Ovary (tissue), 9 donors: ENCODE results near the gene ERC1. TPM values are rescaled to one million over a fixed set of nuclear protein-coding genes. Genes with fewer than 3 reads are reported as not detected.

Experiments used
- DNase-seq, 5 donors: peaks; one replicate each; pipeline ENCODE4 v3.0.0-alpha.2; 2019 to 2020
- H3K27ac ChIP-seq, 2 donors: fragments of 200-600 bp; one replicate each; pipeline versions ENCODE4 v1.5.1 to v1.8.0; 2019 to 2022
- H3K27me3 ChIP-seq: fragments of 200-600 bp; one replicate; pipeline ENCODE4 v1.8.0; 2022
- H3K36me3 ChIP-seq: fragments of 200-600 bp; sonication (generic); one replicate; pipeline ENCODE4 v1.5.1; 2019
- H3K4me1 ChIP-seq: one replicate; pipeline ENCODE4 v1.8.1; 2013; ENCODE audit warnings: mild to moderate bottlenecking, moderate library complexity; ENCODE audit not compliant: insufficient read depth
- H3K4me3 ChIP-seq: fragments of 200-600 bp; sonication (generic); one replicate; pipeline ENCODE4 v1.5.1; 2017
- H3K9me3 ChIP-seq, 2 donors: fragments of 200-600 bp in 1 of 2; sonication (generic) in 1 of 2; one replicate each; pipeline versions ENCODE4 v1.5.1 to v1.8.1; 2013 to 2019; ENCODE audit warnings: mild to moderate bottlenecking in 1 of 2, moderate library complexity in 1 of 2
- EP300 ChIP-seq: sonication (generic); formaldehyde crosslinking; IDR thresholded peaks from one replicate; pipeline ENCODE4 v1.6.1; 2017; ENCODE audit warnings: antibody characterized with exemption
- POLR2A ChIP-seq: fragments of 450-650 bp; IDR thresholded peaks from one replicate; pipeline ENCODE4 v1.6.1; 2017; ENCODE audit warnings: antibody characterized with exemption, mild to moderate bottlenecking, moderate library complexity
- WGBS, 3 donors: extraction: QIAGEN DNeasy Blood & Tissue Kit in 1 of 3; methylation state at CpG; one replicate each; pipeline versions ENCODE4 v1.1.5 to v1.1.7; 2013 to 2017; 5-methylcytosine and 5-hydroxymethylcytosine counted together
- intact Hi-C, 4 donors: fragments of 100-400 bp; cut with DNase I; formaldehyde crosslinking; loops; one replicate each; pipeline versions ENCODE4 v1.11.0 to v1.15.1; 2022 to 2023
- polyA plus RNA-seq, 2 donors: library from polyadenylated mRNA; stranded (reverse); fragments of 200-250 nt in 1 of 2; fragments of 350-450 nt in 1 of 2; fragmentation: Illumina TruSeq in 1 of 2; extraction: RNeasy Lipid Tissue Mini Kit (QIAGEN cat#74804) in 1 of 2; gene quantifications; one replicate each; pipeline ENCODE4 v1.2.3, GENCODE V29; 2013 to 2014
- total RNA-seq, 7 donors: library from RNA; depleted of rRNA in 2 of 7; stranded (reverse); fragments of >200 nt in 2 of 7; fragmentation: NEBNext Ultra II Directional in 3 of 7; extraction: Animal tissue kit (Norgen Biotek cat#: 25700) in 3 of 7; gene quantifications; one replicate each; pipeline versions ENCODE4 v1.1.0 to v1.2.4, GENCODE V29; 2016 to 2023
- TF ChIP-seq, protein P1 (sequence below), 3 donors: fragments of 450-650 bp in 2 of 3; fragments of 200-600 bp in 1 of 3; IDR thresholded peaks; one replicate each; pipeline versions ENCODE4 v1.5.1 to v1.8.0; 2016 to 2022; ENCODE audit warnings: antibody characterized with exemption in 3 of 3, mild to moderate bottlenecking in 1 of 3
- donor health status: DM: no; HTN: no; CAD: no; lungs with moderate emphysema.
- donor health status: DM: no; HTN: no; CAD: no.
- donor health status: Bipolar disorder and iron deficiency.
- donor health status: DM: yes; HTN: yes; CAD: no.
- donor health status: DM: no; HTN: no; CAD: no.
- donor health status: DM: yes; HTN: yes; CAD: no.

The ERC1 gene
- total and polyA plus RNA-seq, 9 donors = 10.4 to 65.2 (median 51.6) TPM

DNA sequence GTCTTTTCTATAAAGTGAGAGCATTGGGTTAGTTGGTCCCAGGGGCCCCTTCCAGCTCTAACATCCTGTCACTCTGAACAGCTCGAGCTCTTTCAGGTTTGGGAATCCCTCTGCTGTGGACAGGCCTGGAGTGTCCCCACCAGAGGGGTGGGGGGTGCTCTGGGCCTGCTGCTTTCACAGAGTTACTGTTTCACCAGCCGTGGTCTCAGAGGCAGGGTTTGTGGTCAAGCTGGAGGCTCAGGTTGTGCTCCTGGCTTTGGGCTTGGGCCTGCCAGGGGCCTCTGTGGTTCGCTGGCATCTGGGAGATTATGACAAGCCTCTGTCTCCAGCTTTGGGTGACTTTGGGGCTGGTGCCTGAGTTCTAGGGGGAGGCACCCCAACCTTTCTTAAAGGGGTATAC, 543.7 kb downstream of the ERC1 start:
- 78 to 87% (median 83%) methylated on average over 3 of the region's 3 CpGs for WGBS, 3 donors
- Histone ChIP-seq H3K4me3 (no peak overlapping the region), H3K27me3 (no peaks in the 10 kb centered on the region), H3K4me1 (peaks cover 2% of the 10 kb centered on the region), H3K9me3 (no peaks in the 10 kb centered on the region), H3K36me3 (no peaks in the 10 kb centered on the region), H3K27ac (no peak overlapping the region)
- intact Hi-C loops = loop anchor here in 2 of 4 donors (5.0 kb wide), 1 partner anchor 43 kb away; no protein-coding TSS in a partner anchor
- TF ChIP-seq, protein P1, sequence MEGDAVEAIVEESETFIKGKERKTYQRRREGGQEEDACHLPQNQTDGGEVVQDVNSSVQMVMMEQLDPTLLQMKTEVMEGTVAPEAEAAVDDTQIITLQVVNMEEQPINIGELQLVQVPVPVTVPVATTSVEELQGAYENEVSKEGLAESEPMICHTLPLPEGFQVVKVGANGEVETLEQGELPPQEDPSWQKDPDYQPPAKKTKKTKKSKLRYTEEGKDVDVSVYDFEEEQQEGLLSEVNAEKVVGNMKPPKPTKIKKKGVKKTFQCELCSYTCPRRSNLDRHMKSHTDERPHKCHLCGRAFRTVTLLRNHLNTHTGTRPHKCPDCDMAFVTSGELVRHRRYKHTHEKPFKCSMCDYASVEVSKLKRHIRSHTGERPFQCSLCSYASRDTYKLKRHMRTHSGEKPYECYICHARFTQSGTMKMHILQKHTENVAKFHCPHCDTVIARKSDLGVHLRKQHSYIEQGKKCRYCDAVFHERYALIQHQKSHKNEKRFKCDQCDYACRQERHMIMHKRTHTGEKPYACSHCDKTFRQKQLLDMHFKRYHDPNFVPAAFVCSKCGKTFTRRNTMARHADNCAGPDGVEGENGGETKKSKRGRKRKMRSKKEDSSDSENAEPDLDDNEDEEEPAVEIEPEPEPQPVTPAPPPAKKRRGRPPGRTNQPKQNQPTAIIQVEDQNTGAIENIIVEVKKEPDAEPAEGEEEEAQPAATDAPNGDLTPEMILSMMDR (IDR thresholded peaks at IDR 0.05) = no peak
- TF ChIP-seq POLR2A = no peak
- TF ChIP-seq EP300 = no peak
- DNase-seq = no peak

DNA sequence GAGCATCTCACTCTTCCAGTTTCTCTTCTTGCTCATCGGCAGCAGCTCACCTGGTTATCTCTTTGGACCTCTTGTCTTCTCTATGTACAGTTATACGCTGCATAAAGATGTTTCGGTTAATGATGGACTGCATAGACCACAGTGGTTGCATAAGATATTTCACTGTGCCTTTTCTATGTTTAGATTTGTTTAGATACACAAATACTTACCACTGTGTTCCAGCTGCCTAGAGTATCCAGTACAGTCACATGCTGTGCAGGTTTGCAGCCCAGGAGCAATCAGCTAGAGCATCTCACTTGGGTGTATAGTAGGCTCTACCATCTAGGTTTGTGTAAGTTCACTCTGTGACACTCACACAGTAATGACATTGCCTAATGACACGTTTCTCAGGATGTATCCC, 545.8 kb downstream of the ERC1 start:
- intact Hi-C loops = no loop called here
- H3K27ac ChIP-seq = no peak overlapping the region
- H3K4me3 ChIP-seq = no peak overlapping the region
- no peak for DNase-seq
- WGBS, 3 donors = 90 to 95% (median 91%) methylated on average over 4 of the region's 4 CpGs
- no peaks in the 10 kb centered on the region for H3K9me3 ChIP-seq
- no peaks in the 10 kb centered on the region for H3K27me3 ChIP-seq
- TF ChIP-seq EP300 = no peak
- TF ChIP-seq POLR2A = no peak
- TF ChIP-seq, protein P1 (IDR thresholded peaks at IDR 0.05) = no peak
- peaks cover 2% of the 10 kb centered on the region for H3K4me1 ChIP-seq
- no peaks in the 10 kb centered on the region for H3K36me3 ChIP-seq

DNA sequence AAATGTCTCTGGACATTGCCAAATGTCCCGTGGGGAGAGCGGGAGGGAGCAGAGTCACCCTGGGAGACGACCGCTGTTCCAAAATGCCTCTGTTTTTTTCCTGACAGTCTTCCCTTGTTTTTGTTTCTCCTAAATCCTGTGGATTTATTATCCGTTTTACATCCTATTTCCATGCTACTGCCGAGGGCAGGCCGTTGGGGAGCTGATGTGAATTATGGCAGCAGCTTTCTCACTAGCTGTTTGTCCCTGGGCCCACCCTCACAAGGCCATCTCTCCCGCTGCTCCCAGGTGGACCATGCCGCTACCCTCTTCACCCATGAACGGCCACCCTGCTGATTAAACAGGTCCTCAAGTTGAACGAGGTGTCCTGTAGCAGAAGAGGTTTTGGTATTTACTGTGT, 548.1 kb downstream of the ERC1 start:
- TF ChIP-seq EP300 = no peak
- TF ChIP-seq, protein P1 (IDR thresholded peaks at IDR 0.05) = no peak
- no peak for TF ChIP-seq POLR2A
- Histone ChIP-seq H3K27me3 (no peaks in the 10 kb centered on the region), H3K4me3 (no peak overlapping the region), H3K4me1 (no peaks in the 10 kb centered on the region), H3K27ac (no peak overlapping the region), H3K9me3 (no peaks in the 10 kb centered on the region), H3K36me3 (no peaks in the 10 kb centered on the region)
- intact Hi-C loops = no loop called here
- WGBS, 3 donors = 69 to 82% (median 75%) methylated on average over 11 of the region's 11 CpGs
- DNase-seq = no peak

DNA sequence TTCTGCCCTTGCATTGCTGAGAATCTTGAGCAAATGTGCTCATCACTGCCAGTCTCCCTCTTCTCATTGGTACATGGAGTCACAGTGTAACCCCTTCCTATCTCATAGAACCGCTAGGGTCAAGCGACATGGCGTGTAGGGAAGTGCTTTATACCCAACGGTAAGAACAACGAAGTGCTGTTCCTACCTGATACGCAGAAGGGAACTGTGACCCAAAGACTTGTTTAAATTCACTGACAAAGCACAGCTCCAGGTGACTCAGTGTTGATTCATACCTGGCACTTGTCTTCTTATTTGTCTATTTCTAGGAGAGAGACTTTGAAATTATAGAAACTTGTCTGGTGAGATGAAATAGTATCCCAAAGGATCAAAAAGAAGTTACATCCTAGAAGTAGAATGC, 549.7 kb downstream of the ERC1 start:
- H3K4me3 ChIP-seq = no peak overlapping the region
- H3K27ac ChIP-seq = no peak overlapping the region
- intact Hi-C loops = no loop called here
- no peaks in the 10 kb centered on the region for H3K27me3 ChIP-seq
- TF ChIP-seq, protein P1 (IDR thresholded peaks at IDR 0.05) = no peak
- TF ChIP-seq EP300 (no peak), POLR2A (no peak)
- WGBS, 3 donors = 93 to 97% (median 96%) methylated on average over 6 of the region's 6 CpGs
- no peak for DNase-seq
- no peaks in the 10 kb centered on the region for H3K4me1 ChIP-seq
- no peaks in the 10 kb centered on the region for H3K36me3 ChIP-seq
- no peaks in the 10 kb centered on the region for H3K9me3 ChIP-seq
